Measurements from ENCODE around the gene KIF16B.

Gene KIF16B

DNA sequence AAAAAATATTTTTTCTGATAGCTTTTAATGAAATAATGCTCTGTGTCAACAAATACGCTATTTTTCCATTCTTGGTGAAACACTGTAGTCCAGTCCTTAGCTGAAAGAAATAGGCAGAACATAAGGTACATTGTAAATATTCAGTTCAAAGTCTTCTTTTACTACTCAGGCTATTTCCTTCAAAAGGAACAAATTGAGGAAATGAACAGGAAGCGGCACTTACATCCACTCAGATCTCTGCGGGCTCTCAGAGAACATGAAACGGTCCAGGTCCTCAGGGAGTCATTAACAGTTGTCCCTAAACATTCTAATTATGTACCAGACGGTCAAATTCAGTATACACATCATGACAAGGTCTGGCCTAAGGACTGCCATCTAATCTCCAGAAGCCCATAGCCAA is 212.6 kb downstream of the KIF16B start:
- no peak for DNase-seq (ENCODE audit: low spot score)

DNA sequence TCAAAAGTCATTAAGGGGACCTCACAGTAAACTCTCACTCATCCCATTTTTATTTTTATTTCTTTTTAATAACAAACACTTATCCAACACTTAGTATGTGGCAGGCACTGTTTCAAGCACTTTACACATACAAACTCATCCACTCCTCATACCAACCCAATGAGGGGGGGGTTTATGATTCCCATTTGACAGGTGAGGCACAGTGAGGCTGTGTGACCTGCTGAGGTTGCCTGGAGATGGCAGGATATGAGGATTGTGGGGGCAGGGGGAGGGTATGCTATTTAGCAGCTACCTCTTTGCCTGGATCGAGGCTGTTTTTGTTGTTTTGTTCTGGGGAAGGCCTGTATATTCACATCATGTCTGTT is 219.8 kb downstream of the KIF16B start:
- DNase-seq (ENCODE audit: low spot score) = no peak

DNA sequence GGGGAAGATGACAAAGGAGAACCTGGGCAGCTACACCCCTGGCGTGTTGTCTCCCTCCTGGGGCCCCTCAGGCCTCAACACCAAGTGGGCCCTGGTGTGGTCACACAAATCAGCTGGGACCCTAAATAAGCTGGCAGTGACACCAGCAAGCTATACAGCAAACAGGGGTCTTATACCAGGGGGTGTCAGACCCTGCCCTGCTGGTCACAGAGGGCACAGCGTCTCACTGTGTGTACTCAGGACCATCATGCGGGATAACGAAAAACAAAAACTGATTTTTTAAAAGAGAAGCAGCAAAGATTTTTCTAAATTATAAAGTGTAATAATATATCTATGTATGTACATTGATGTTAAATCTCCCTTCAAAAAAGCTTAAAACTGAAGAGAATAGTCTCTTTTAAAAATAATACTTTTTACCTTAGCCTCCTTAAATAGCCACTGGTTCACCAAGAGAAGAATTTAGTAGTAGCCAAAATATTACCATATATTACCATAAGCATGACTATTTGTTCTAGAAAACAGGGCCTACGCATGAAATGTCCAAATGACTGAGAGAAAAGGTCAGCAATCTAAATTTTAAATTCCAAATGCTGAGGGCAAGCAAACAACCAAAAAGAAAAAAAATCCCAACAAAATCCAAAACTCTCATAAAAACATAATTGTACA is 220.4 kb downstream of the KIF16B start:
- no peak for DNase-seq (ENCODE audit: low spot score)

DNA sequence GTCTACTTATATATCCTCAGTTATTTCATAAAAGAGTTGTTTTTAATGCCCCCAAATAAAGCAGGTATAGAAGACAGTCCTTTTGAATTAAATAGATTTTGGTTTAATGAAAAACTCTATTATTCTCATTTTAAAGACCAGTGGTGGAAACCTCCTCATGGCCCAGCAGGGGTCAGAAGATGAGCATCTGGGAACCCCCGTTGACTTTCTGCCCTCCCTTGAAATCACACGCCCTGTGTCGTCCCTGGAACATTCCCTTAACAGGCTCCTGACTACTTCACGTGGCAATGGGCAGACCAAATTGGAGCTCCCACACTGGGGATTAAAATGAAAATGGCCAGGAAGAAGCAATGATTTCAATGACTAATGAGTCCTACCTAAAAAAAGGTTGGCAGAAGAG is 220.9 kb downstream of the KIF16B start:
- no peak for DNase-seq (ENCODE audit: low spot score)

DNA sequence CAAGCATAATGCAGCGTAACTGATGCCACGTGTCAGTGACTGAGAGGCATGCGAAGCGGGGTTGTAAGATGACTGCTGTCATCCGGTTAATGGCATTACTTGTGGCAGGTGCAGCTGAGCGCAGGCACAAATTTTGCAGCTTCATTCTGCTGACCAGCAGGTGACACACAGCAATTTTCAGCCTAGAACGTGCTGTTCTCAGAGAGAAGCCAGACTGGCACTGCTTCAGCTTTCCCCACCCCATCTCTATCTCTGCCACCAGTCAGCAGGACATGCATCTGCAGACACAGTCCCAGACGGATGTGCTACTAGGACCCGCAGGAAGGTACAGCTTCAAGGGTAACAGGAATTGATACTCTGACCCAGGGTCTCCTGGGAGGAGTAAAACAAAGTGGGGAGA is 221.8 kb downstream of the KIF16B start:
- DNase-seq (ENCODE audit: low spot score) = no peak

DNA sequence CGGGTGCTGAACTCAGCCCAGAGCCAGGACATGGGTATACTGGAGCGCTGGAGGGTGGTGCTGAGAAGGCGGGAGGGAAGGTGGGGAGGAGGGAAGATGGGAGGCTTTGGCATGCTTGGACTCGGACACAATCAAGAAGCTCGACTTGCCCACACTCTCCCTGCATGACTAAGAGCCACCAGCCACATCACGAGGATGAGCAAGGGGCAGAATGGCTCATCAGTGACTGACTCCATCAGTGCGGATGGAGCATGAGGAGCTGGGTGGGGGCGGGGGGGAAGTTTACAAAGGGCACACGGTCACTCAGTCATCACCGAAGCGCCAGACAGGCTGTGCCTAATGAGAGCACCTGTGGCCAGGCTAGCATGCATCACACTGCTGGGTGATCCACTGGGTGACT is 222.8 kb downstream of the KIF16B start:
- no peak for DNase-seq (ENCODE audit: low spot score)

DNA sequence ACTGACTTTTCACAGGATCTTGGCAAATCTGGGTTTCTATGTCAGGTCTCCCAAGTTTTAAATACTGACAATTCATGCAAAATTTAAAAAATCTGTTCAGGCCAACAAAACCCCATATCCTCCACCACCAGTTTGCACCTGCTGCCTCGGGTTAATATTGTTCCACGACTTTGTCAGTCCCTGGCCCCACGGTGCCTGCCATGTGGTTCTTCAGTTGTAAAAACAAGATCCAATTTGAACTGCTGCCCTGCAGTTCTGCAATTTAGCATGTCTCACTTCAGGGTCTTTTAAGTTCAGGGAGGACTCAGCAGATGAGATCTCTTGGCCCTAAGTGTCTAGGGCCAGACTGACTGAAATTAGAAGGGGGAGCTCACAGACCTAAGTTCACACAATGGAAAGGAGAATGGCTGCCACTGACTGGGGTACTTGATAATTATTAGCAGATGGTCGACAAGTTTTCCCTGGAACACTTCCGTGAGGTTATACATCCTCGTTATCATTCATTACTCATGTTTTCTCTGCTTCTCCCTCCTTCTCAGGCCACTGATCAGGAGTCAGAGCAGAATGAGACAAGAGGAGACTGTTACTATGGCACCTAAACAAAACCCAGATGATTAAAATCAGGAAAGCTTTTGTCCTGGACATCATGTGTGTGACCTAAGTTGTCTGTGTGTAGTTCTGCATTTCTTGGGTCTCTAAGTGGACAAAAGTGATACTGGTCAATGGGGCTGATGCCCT is 223.6 kb downstream of the KIF16B start:
- no peak for DNase-seq (ENCODE audit: low spot score)

DNA sequence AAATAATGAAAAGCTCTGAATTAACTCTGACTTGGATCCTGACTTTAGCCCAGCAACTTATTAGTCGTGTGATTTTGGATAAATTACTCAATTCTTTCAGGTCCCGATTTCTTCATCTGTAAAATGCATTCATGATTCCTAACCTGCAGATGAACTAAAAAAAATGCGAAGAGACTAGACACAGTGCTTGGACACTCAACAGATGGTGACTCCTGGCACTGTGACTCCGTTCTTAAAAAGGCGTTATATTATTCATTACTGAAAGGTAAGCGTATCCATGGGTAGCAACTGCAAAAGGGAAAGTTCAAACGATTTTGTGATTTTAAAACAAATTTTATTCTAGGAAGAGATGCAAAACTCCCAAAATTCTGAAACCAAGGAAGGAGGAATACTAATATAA is 226.3 kb downstream of the KIF16B start:
- DNase-seq (ENCODE audit: low spot score) = no peak

DNA sequence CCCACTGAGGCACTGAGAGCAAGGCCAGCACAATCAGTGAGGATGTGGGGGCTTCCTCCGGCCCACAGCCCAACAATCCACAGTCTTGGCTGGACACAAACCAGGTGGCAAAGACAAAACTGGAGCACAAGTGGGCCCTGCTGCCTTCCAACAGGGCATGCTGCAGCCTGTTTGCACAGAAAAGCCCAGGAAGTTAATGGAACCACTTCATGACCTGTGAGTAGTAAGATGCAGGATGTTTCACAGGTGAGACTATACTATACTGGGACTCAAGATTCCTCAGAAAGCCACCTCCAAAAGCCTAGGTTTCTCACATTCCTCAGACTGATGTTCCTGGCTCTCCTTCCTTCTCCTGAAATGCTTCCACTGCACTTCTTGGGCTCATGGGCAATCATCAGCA is 235.5 kb downstream of the KIF16B start:
- no peak for DNase-seq (ENCODE audit: low spot score)

DNA sequence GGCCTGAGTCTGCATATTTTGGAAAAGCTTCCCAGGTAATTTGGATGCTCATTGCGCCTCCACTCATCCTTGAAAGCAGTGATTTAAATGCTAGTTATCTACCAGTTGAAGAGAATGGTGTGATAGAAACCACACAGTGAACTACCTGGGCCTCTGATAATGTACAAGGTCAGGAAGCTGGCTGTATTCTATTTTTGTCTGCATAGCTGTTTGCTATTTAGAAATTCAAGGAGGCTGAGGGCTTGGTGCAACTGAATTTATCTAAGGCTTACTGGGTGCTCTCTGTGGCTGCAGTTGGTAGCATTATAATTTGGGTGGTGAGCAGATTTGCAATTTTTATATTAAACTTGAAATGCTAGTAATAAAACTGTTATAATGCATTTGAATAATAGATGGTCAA is 245.6 kb downstream of the KIF16B start:
- no peak for DNase-seq (ENCODE audit: low spot score)

DNA sequence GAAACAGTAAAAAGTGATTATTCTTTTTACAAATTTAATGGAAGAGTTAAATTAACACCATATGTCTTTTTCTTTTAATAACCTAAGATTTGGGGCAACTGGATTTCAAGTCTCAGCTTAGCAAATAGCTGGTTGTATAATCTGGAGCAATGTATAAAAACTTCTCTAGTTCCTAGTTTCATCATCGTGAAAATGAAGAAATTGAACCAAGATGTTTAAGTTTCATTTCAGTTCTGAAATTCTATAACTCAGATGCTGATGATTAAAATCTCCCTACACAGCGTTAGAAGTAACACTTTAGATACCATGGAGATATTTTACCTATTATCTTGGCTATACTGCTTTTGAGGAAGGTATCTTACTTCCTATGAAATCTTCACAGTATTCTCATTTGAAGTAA is 252.0 kb downstream of the KIF16B start:
- no peak for DNase-seq (ENCODE audit: low spot score)

DNA sequence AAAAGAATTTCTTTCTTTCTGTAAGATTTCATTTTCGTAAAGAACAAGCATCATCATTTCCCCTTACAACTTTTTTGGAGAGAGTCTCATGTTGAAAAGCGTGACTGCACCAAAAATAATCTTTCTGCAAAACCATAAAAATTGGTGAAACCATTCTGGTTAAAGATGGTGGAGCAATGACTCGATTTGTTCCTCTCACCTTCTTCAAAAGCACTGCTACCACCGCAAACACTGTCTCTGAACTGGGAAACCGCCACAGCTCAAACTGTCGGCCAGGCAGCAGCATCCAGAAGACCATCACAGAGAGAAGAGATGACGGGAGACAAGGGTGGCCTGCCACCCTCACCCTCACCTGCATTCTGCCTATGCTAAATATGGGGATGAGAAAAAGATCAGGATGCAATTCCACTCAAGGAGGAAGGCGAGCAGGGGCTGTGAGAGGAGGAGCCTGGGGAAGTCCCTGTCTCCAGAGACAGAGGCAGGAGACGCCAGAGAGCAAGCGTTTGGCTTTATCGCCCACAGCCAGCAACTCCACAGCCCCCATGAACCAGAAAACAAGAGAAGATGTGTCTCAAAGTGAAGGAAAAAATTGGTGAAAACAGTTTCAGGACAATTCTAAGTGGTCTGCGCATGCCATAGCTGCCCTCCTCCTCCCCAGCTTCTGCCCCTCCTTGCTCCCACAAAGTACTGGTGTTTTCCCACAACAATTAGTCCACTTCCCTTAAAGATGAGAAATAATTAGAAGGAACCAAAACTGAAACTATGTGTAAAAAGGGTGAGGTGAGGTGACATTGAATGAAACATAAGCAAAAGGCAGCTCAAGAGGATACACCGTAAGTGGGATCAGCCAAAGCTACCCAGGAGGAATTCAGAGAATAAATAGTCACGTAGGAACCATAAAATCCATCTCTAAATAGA is 255.5 kb downstream of the KIF16B start:
- no peak for DNase-seq (ENCODE audit: low spot score)

DNA sequence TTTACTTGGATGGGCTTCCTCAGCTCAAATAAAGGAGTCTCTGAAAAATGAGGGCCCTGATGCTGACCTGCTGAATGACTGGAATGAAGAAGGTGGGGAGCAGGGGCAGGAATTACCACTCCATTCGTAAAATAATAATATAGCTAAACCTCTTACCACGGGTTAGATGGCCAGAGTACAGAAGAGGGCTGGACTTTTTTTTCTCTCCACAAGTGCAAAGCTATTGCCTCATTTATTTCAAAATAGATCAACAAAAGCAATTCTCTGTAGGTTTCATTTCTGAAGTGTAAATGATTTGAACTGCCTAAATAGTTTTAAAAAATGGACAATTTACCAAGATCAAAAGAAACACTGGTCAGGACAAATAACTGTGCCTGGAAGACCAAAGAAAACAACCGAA is 256.7 kb downstream of the KIF16B start:
- DNase-seq (ENCODE audit: low spot score) = no peak

DNA sequence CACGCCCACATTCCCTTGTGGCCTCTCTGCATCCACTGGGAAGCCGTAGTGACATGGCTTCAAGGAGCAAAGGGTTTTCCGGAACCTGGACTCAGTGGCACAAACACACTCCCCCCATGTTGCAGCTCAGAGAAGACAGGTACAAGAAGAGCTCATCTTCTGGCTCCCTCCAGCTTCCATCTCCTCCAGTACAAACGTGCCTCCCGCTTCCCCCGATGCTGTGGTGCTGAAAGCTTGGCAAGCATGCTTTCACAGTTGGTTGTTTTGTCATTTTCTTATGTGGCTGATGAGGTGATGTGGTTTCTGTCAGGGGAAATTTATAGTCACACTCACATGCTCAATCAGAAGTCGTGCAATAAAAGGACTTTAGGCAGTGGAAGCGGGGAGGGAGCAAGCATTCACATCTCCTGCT is 258.5 kb downstream of the KIF16B start:
- DNase-seq (ENCODE audit: low spot score) = no peak

DNA sequence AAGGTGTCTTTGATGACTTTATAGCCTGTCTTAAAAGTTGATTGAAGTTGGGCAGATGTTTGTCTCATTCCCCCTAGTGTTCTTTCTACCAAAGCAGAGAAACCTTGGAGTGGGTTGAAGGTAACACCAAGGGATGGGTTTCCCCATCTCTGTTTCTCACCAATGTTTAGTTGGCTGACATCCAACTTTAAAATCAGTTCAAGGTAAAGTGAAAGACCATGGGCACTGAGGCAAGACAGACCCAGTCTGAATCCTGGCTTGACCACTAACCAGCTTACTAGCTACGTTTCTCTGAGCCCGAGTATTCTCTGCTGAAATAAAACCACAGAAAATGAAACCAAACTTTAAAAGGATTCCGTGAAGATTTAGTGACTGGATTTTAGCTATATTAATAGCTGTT is 258.9 kb downstream of the KIF16B start:
- no peak for DNase-seq (ENCODE audit: low spot score)

DNA sequence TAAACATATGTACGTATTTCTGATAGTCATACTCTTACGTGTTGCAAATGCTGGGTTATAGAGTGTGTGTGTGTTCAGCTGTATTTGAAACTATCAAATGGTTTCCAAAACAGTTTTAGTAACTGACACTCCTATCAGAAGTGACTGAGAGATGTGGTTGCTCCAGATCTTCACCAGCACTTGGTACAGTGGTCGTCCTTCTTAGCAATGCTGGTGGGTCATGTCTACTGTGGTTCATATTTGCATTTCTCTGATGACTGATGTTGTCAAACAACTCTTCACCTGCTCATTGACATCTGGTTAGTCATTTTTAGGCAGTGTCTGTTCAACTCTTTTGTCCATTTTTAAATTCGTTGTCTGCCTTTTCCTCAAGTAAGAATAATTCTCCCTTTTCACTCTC is 259.3 kb downstream of the KIF16B start:
- DNase-seq (ENCODE audit: low spot score) = no peak

DNA sequence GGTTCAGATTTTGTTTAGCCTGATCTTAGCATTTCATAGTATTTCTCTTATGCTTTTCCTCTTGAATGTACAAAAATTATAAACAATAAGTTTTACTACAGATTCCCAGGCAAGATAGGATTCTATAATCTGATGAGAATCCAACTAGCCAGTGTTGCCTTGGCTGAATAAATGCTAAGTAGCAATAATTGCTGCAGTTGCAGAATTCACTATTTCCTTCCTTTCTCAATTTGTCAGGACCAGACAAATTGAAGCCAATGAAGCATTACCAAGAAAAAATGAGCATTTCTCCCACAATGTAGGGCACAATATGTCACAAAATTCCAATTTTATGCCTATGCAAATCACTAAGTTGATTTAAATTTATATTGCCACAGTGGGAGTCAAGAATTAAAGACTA is 260.2 kb downstream of the KIF16B start:
- no peak for DNase-seq (ENCODE audit: low spot score)

DNA sequence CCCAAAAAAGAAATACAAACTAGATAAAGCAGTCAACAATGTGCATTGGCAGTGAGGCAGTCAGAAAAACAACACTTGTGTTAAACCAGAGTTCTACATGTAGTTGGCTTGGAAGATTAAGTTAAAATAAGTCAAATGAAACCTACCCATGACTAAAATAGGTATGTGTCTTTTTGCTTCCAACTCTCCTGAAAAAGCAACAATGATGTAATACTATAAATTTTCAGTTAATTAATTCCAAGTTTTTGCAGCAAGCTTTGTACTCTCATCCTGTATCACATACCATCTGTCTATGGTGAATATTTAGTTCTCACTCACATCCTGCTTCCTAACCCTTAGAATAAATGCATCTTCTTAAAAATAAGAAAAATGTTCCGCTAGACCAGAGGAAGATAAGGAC is 261.5 kb downstream of the KIF16B start:
- DNase-seq (ENCODE audit: low spot score) = no peak

DNA sequence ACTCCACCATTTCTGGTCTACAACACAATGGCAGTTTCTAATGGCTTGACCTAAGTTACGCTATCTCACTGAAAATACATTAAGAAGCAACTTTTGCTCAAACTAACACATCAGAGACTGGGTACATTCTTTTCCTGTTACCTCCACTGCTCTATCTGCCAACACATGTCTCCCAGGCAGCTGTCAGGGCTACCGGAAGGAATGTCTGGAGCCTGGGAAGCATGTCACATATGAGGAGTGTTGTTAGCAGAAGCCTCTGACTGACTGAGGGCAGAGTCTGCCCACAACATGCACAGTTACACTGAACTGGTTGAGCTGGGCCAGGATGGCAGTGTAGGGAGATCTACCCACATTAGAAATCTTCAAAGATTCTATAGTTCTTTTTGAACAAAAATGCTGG is 264.5 kb downstream of the KIF16B start:
- no peak for DNase-seq (ENCODE audit: low spot score)

DNA sequence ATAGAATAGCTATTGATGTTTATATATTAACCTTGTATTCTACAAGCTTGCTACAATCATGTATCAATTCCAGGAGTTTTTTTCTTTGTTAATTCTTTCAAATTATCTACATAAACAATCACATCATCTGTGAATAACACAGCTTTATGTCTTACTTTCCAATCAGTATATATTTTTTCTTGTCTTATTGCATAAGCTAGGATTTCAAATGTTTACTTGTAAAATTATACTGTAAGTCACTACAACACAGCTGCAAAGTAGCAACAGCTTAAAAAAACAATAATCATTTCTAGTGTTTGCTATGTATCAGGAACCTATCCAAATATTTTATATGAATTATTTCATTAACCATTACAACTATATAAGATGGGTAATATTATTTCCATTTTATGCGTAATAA is 270.4 kb downstream of the KIF16B start:
- DNase-seq (ENCODE audit: low spot score) = no peak

DNA sequence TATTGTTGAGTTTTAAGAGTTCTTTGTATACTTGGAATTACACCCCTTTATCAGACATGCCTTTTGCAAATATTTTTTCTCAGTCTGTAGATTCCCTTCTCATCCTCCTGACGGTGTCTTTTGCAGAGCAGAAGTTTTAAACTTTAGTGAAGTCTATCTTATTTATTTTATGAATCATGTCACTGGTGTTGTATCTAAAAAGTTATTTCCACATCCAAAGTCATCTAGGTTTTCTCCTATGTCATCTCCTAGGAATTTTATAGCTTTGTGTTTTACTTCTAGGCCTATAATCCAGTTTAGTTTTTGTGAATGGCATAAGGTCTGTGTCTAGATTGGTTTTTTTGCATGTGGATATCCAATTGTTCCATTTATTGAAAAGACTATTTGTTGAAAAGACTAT is 271.3 kb downstream of the KIF16B start:
- DNase-seq (ENCODE audit: low spot score) = no peak

DNA sequence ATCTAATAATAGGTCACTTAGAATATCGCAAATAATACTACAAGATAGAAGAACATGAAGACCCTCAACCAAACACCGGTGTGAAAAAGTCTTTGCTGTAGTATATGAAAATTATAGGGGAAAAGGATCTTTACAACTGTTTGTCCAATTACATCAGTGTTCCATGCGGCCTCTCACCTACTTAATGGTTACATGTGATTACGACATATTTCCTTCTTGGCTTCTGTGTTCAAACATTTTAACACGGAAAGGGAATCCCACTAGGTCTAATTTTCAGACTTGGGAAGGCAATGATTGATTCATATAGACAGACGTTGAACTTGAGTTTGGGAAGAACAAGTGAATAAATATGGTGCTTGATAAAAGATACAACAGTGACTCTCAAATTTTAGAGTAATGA is 273.4 kb downstream of the KIF16B start:
- no peak for DNase-seq (ENCODE audit: low spot score)

DNA sequence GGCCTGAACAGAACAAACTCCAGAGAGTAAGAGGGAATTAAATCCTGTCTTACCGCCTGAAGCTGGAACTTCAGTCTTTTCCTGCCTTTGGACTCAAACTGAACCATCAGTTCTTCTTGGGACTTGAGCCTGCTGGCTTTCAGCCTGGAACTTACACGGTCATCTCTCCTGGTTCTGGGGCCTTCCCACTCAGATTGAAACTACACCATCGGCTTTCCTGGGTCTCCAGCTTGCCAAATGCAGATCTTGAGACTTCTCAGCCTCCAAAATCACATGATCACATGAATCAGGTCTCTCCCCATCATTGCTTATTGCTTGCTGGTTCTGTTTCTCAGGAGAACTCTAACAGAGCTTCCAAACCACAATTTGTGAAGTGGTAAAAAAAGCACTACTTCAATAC is 276.3 kb downstream of the KIF16B start:
- DNase-seq (ENCODE audit: low spot score) = no peak
